ENCODE results near the gene BRPF1. TPM values are rescaled to one million over a fixed set of nuclear protein-coding genes. Genes with fewer than 3 reads are reported as not detected.

BRPF1 gene
- total RNA-seq, 2 experiments from 2014 or later: 31.5 to 31.9 TPM

DNA sequence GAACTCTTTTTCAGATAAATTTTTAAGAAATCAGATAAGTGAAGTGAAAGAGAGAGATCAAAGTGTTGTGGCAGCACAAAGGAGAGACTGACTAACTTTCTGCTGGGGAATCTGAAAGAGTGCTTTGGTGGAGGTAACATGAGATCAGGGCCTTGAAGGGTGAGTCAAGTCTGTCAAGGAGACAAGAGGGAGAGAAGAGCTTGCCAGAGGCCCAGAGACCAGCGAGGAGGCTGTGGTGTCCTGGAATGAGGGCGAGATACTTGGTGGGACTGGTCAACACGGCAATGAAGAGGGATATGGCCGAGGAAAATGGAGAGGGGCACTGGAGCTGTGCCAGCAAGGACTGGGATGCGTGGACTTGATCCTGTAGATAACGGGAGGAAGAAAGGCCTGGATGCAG, 56.2 kb downstream of the BRPF1 start:
- Histone ChIP-seq H3K4me1 (ENCODE audit: insufficient read depth, low read length, poor library complexity, severe bottlenecking) (peaks cover 23% of the 10 kb centered on the region), H4K20me1 (ENCODE audit: insufficient read depth, low read length) (no peaks in the 10 kb centered on the region), H3K4me2 (ENCODE audit: low read length) (no peak overlapping the region), H3K27ac (ENCODE audit: low read depth, low read length, poor library complexity, severe bottlenecking) (peak overlapping the region; percentile 3), H2AFZ (ENCODE audit: low read length) (no peak overlapping the region), H3K9me2 (ENCODE audit: insufficient read depth, low read length) (no peaks in the 10 kb centered on the region), H3K79me2 (ENCODE audit: insufficient read depth, low read depth, low read length) (peaks cover 13% of the 10 kb centered on the region; the same call in 1 of the 2 replicates), H3K9me3 (ENCODE audit: low read length) (no peaks in the 10 kb centered on the region), H3K4me3 (ENCODE audit: low read depth, low read length, poor library complexity, severe bottlenecking) (no peak overlapping the region), H3K36me3 (ENCODE audit: insufficient read depth, low read length) (peaks cover 64% of the 10 kb centered on the region)
- ChIA-PET POLR2A (no interaction called here), CTCF (ENCODE audit: unreplicated experiment) (no interaction called here)
- BruUV-seq (replicated peaks): no TSS peak
- TF ChIP-seq CTCF (conservative IDR thresholded peaks at IDR 0.05; ENCODE audit: low read length): no peak
- no peak for TF ChIP-seq EZH2phosphoT487 (IDR thresholded peaks at IDR 0.05; ENCODE audit: borderline replicate concordance, low read depth, low read length)
- intact Hi-C loops (cut with micrococcal nuclease; ENCODE audit: unreplicated experiment): no loop called here
- no peak for DNase-seq (ENCODE audit: low spot score)

- H3K4me1 ChIP-seq (ENCODE audit: insufficient read depth, low read length, poor library complexity, severe bottlenecking): peaks cover 43% of the 10 kb centered on the region
Measured at GRCh38 chr3:9791127-9791526, 59.6 kb downstream of the BRPF1 start.

More at GRCh38 chr3:9791127-9791526, 59.6 kb downstream of the BRPF1 start:
- peak overlapping the region; percentile 96 for H3K4me3 ChIP-seq (ENCODE audit: low read depth, low read length, poor library complexity, severe bottlenecking)
- peaks cover 10% of the 10 kb centered on the region; the same call in 1 of the 2 replicates for H4K20me1 ChIP-seq (ENCODE audit: insufficient read depth, low read length)
- peak overlapping the region; percentile 97 for H3K4me2 ChIP-seq (ENCODE audit: low read length)
- no peaks in the 10 kb centered on the region for H3K9me3 ChIP-seq (ENCODE audit: low read length)
- intact Hi-C loops (cut with micrococcal nuclease; ENCODE audit: unreplicated experiment): loop anchor here (5.0 kb wide), 1 partner anchor 141 kb away; the partner anchor contains the start of gene CRELD1
- no peaks in the 10 kb centered on the region for H3K9me2 ChIP-seq (ENCODE audit: insufficient read depth, low read length)
- peaks cover 46% of the 10 kb centered on the region for H3K79me2 ChIP-seq (ENCODE audit: insufficient read depth, low read depth, low read length)
- H3K27ac ChIP-seq (ENCODE audit: low read depth, low read length, poor library complexity, severe bottlenecking): no peak overlapping the region
- H3K36me3 ChIP-seq (ENCODE audit: insufficient read depth, low read length): peaks cover 65% of the 10 kb centered on the region
- CTCF ChIA-PET (ENCODE audit: unreplicated experiment): interaction anchor here (1.7 kb wide), 1 partner anchor 11 kb away, joined by 5 read pairs; no protein-coding TSS in a partner anchor
- DNase-seq (ENCODE audit: low spot score): no peak
- BruUV-seq (replicated peaks): no TSS peak
- TF ChIP-seq EZH2phosphoT487 (IDR thresholded peaks at IDR 0.05; ENCODE audit: borderline replicate concordance, low read depth, low read length) (no peak), CTCF (conservative IDR thresholded peaks at IDR 0.05; ENCODE audit: low read length) (no peak)
- POLR2A ChIA-PET: interaction anchor here (1.1 to 1.6 kb wide), 4 partner anchors 9 to 58 kb away, joined by 3 to 7 read pairs (median 6); no protein-coding TSS in a partner anchor
- no peak overlapping the region for H2AFZ ChIP-seq (ENCODE audit: low read length)
